Nephron progenitor cell (in vitro differentiated cells): ENCODE results near the gene CHD2.

Experiments used
- DNase-seq: peaks from one replicate; pipeline ENCODE4 v3.0.0; 2021
- H3K27ac Mint-ChIP-seq: 2 replicates; pipeline ENCODE4 v1.8.0; 2021; ENCODE audit warnings: mild to moderate bottlenecking, moderate library complexity, mixed read lengths
- H3K27me3 Mint-ChIP-seq: 2 replicates; pipeline ENCODE4 v1.8.0; 2021; ENCODE audit warnings: mild to moderate bottlenecking, low read depth, mixed read lengths; ENCODE audit not compliant: poor library complexity
- H3K36me3 Mint-ChIP-seq: 2 replicates; pipeline ENCODE4 v1.8.0; 2021; ENCODE audit warnings: low read depth, mixed read lengths
- H3K4me1 Mint-ChIP-seq: 2 replicates; pipeline ENCODE4 v1.8.0; 2021; ENCODE audit warnings: mixed read lengths
- H3K4me3 Mint-ChIP-seq: 2 replicates; pipeline ENCODE4 v1.8.0; 2021; ENCODE audit warnings: mild to moderate bottlenecking, moderate library complexity, mixed read lengths
- H3K9me3 Mint-ChIP-seq: 2 replicates; pipeline ENCODE4 v1.8.0; 2021; ENCODE audit warnings: mild to moderate bottlenecking, moderate library complexity, mixed read lengths
- CTCF ChIP-seq: fragments of 200-600 bp; sonication (generic); IDR thresholded peaks from 2 replicates; pipeline ENCODE4 v1.5.0; 2021; ENCODE audit warnings: antibody characterized with exemption

The CHD2 gene

GRCh38 chr15:93076875-93077274, 176.8 kb downstream of the CHD2 start:
- no peak for TF ChIP-seq CTCF
- Mint-ChIP-seq H3K4me3 (no peak overlapping the region), H3K36me3 (no peaks in the 10 kb centered on the region), H3K4me1 (peaks cover 34% of the 10 kb centered on the region), H3K27ac (no peak overlapping the region), H3K27me3 (peaks cover 12% of the 10 kb centered on the region), H3K9me3 (no peaks in the 10 kb centered on the region)
- DNase-seq, result no peak
